Trophoblast cell (in vitro differentiated cells and primary cell): ENCODE results near the gene AUH.
A peak's percentile ranks its signal among the peaks of the same experiment; 100 is the strongest.

Experiments used
- DNase-seq, 2 donors: peaks; one replicate each; pipeline ENCODE4 v3.0.0-alpha.2; 2016
- H2AFZ ChIP-seq: 2 replicates; pipeline ENCODE4 v1.6.1; 2013; ENCODE audit warnings: low read length, moderate library complexity, mild to moderate bottlenecking; ENCODE audit not compliant: insufficient read depth, poor library complexity
- H2AK5ac ChIP-seq: 2 replicates; pipeline ENCODE4 v1.6.1; 2013; ENCODE audit warnings: mild to moderate bottlenecking, low read length
- H2BK120ac ChIP-seq: 2 replicates; pipeline ENCODE4 v1.6.1; 2013; ENCODE audit warnings: low read length, mild to moderate bottlenecking, moderate library complexity; ENCODE audit not compliant: insufficient read depth, poor library complexity
- H2BK12ac ChIP-seq: 2 replicates; pipeline ENCODE4 v1.6.1; 2013; ENCODE audit warnings: mild to moderate bottlenecking, low read length, moderate library complexity
- H2BK5ac ChIP-seq: 2 replicates; pipeline ENCODE4 v1.6.1; 2013; ENCODE audit warnings: low read length, low read depth, moderate library complexity, mild to moderate bottlenecking; ENCODE audit not compliant: poor library complexity
- H3K14ac ChIP-seq: 2 replicates; pipeline ENCODE4 v1.6.1; 2013; ENCODE audit warnings: mild to moderate bottlenecking, low read length
- H3K18ac ChIP-seq: 2 replicates; pipeline ENCODE4 v1.6.1; 2013; ENCODE audit warnings: mild to moderate bottlenecking, low read length
- H3K23ac ChIP-seq: 2 replicates; pipeline ENCODE4 v1.6.1; 2013; ENCODE audit warnings: low read length
- H3K27ac ChIP-seq: 2 replicates; pipeline ENCODE4 v1.5.1; 2013; ENCODE audit warnings: low read depth, mild to moderate bottlenecking, inconsistent platforms, low read length, moderate library complexity
- H3K27me3 ChIP-seq: 2 replicates; pipeline ENCODE4 v1.6.1; 2013; ENCODE audit warnings: inconsistent platforms, mild to moderate bottlenecking, low read length, moderate library complexity; ENCODE audit not compliant: insufficient read depth
- H3K36me3 ChIP-seq, 2 experiments: 1 replicate in 1 of 2; 2 replicates in 1 of 2; pipeline ENCODE4 v1.6.1; 2013; ENCODE audit warnings: low read length in 2 of 2, mild to moderate bottlenecking in 2 of 2, moderate library complexity in 1 of 2; ENCODE audit not compliant: insufficient read depth in 2 of 2, control insufficient read depth in 1 of 2
- H3K4ac ChIP-seq: 2 replicates; pipeline ENCODE4 v1.6.1; 2013; ENCODE audit warnings: low read depth, mild to moderate bottlenecking, low read length, moderate library complexity
- H3K4me1 ChIP-seq, 2 experiments: 1 replicate in 1 of 2; 2 replicates in 1 of 2; pipeline ENCODE4 v1.6.1; 2013; ENCODE audit warnings: low read length in 2 of 2, mild to moderate bottlenecking in 2 of 2, moderate library complexity in 1 of 2; ENCODE audit not compliant: insufficient read depth in 2 of 2, control insufficient read depth in 1 of 2
- H3K4me2 ChIP-seq: 2 replicates; pipeline ENCODE4 v1.6.1; 2013; ENCODE audit warnings: inconsistent platforms, mild to moderate bottlenecking, low read length, moderate library complexity
- H3K4me3 ChIP-seq: 2 replicates; pipeline ENCODE4 v1.5.1; 2013; ENCODE audit warnings: mild to moderate bottlenecking, low read depth, low read length, inconsistent platforms
- H3K79me1 ChIP-seq: one replicate; pipeline ENCODE4 v1.6.1; 2013; ENCODE audit warnings: low read length
- H3K79me2 ChIP-seq: 2 replicates; pipeline ENCODE4 v1.6.1; 2013; ENCODE audit warnings: low read length, mild to moderate bottlenecking; ENCODE audit not compliant: control insufficient read depth, insufficient read depth, poor library complexity
- H3K9ac ChIP-seq: 2 replicates; pipeline ENCODE4 v1.6.1; 2013; ENCODE audit warnings: mild to moderate bottlenecking, low read length
- H3K9me3 ChIP-seq: 2 replicates; pipeline ENCODE4 v1.6.1; 2013; ENCODE audit warnings: low read depth, mild to moderate bottlenecking, control low read depth, inconsistent platforms, low read length; ENCODE audit not compliant: insufficient read depth
- H4K12ac ChIP-seq: 2 replicates; pipeline ENCODE4 v1.6.1; 2013; ENCODE audit warnings: low read depth, mild to moderate bottlenecking, low read length, moderate library complexity
- H4K8ac ChIP-seq: 2 replicates; pipeline ENCODE4 v1.6.1; 2013; ENCODE audit warnings: low read depth, mild to moderate bottlenecking, low read length, moderate library complexity
- H4K91ac ChIP-seq: one replicate; pipeline ENCODE4 v1.6.1; 2013; ENCODE audit warnings: low read depth, mild to moderate bottlenecking, low read length, moderate library complexity
- WGBS: extraction: QIAGEN DNeasy Blood & Tissue Kit; methylation state at CpG from one replicate; pipeline ENCODE4 v1.1.7; 2013; ENCODE audit warnings: missing lambda C conversion rate; ENCODE audit not compliant: insufficient read length, insufficient coverage; ENCODE audit errors: extremely low coverage; 5-methylcytosine and 5-hydroxymethylcytosine counted together

Gene AUH

DNA sequence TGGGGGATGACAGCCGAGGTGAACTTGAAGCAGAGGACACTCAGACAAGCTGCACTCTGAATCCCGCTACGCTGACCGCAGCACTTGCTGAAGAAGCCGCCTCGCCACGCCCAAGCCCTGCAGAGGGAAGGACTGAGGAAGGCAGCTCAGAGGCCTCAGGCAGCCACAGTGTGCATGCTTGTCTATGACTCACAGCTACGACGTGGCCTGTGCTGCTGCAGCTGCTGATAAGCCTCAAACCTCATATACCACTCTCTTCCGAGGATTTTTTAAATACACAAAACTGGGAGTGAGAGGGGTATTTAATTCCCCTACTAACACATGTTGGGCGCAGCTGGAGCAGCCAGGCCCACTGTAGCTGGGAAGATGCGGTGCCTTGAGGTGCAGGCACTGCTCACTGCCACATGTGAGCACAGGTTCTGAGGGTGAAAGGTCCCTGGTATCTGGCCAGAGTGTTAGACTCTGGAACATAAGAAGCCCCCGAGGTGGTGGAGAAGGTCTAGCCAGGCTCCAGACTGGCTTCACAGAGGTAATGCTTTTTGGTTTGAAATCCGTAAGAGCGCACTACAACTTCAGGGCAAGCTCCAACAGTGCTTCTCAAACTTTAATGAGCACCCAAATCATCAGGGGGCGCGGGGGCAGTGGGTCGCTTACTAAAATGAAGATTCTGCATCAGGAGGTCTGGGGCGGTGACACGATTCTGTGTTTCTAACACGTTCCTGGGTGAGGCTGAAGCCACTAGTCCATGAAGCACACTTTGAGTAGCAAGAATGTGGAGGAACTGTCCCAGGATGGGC is 196.8 kb downstream of the AUH start:
- Histone ChIP-seq H3K9ac (no peak overlapping the region), H3K23ac (no peak overlapping the region), H3K36me3 (no peaks in the 10 kb centered on the region), H2BK5ac (peak overlapping the region; percentile 49), H2AK5ac (peak overlapping the region; percentile 38), H3K27ac (peak overlapping the region; percentile 73), H3K4me2 (peak overlapping the region; percentile 13), H3K4me1 (peaks cover 22 to 25% of the 10 kb centered on the region in 2 experiments), H4K91ac (peak overlapping the region; percentile 60), H3K79me2 (no peaks in the 10 kb centered on the region), H4K12ac (no peak overlapping the region), H3K14ac (no peak overlapping the region), H3K79me1 (peaks cover 6% of the 10 kb centered on the region), H3K18ac (peak overlapping the region; percentile 48), H2AFZ (no peak overlapping the region), H4K8ac (peak overlapping the region; percentile 12), H3K4ac (no peak overlapping the region), H3K4me3 (no peak overlapping the region), H2BK12ac (peak overlapping the region; percentile 30), H2BK120ac (peak overlapping the region; percentile 51), H3K27me3 (no peaks in the 10 kb centered on the region), H3K9me3 (no peaks in the 10 kb centered on the region)
- DNase-seq = peak; percentile 93 to 97
- WGBS = no CpG with 5 or more reads among the region's 21 CpGs
